Measurements from ENCODE around the gene OGG1.

The OGG1 gene

DNA sequence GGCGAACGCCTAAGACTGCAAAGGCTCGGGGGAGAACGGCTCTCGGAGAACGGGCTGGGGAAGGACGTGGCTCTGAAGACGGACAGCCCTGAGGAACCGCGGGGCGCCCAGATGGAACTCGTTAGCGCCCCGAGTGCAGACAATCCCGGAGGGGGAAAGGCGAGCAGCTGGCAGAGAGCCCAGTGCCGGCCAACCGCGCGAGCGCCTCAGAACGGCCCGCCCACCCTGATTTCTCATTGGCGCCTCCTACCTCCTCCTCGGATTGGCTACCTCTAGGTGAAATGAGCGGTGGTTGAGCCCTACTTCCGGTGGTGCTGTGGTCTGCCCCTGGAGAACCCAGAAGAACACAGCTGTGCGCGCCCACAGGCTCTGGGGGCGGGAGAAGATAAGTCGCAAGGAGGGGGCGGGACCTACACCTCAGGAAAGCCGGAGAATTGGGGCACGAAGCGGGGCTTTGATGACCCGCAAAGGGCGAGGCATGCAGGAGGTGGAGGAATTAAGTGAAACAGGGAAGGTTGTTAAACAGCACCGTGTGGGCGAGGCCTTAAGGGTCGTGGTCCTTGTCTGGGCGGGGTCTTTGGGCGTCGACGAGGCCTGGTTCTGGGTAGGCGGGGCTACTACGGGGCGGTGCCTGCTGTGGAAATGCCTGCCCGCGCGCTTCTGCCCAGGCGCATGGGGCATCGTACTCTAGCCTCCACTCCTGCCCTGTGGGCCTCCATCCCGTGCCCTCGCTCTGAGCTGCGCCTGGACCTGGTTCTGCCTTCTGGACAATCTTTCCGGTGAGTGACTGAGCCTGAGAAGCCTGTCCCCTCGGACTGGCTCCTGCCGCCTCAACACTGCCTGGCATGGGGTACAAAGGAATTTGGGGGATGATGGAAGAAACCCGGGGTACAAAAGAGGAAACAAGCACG, at the start of gene OGG1:
TSS of gene OGG1 (plus strand) at position 308 of the 911 bp plus-strand sequence. CDS start at position 643, 335 bp downstream.
- peak; percentile 95 for DNase-seq

DNA sequence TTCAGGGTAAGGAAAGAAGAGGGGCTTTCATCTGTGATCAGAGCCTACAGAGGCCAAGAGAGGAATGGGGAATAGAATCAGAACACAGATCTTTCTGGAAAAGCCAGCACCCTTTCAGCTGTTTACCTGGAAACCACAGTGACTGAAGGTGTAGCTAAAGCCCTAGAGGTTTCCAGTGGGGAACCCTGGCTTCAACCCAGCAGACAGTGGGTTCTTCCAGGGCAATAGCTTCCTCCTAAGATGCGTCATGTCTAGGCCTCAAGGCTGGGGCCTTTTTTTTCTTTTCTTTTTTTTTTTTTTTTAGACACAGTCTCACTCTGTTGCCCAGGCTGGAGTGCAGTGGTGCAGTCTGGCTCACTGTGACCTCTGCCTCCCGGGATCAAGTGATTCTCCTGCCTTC, 49.2 kb upstream of the OGG1 start:
- no peak for DNase-seq

DNA sequence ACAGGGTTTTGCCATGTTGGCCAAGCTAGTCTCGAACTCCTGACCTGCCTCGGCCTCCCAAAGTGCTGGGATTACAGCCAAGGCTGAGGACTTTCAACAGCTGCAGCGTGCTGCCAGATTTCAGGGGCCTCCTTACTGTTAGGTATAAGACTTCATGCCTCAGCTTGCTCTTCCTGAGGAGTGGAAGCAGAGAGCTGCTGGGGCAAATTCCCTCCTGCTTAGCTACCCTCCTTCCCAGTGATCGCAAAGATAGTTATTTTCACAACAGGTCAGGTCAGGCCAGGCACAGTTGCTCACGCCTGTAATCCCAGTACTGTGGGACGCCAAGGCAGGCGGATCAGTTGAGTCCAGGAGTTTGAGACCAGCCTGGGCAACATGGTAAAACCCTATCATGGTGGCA, 48.7 kb upstream of the OGG1 start:
- DNase-seq: no peak

DNA sequence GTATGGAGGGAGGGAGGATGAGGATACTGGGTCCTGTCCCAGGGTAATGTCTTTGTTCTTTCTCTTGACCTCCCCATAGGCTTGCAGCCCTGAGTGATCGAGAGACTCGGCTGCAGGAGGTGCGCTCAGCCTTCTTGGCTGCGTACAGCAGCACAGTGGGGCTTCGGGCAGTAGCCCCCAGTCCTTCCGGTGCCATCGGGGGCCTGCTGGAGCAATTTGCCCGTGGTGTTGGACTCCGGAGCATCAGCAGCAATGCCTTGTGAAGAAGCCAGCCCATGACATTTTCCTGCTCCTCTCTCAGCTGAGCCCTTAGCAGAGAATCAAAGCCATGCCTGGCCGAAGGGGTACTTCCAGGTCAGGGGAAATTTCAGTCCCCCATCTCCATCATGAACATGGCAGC, 48.0 kb upstream of the OGG1 start:
- DNase-seq: no peak

DNA sequence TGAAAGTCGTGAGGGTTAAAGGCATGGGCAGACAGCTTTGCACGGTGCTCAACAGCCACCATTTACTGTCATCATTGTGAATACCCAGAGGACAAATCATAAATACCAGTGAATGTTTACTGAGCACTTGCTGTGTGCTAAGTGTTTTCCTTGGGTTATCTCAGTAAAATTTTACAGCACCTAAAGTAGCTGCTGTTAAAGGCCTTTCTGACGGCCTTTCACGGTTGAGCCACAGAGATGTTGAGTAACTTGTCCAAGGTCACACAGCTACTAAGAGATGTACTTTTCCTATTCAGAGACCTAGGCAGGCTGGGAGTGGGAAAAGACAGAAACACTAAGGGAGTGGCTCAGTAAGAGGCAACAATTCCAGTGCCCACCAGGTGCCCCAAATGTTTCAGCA, 46.5 kb upstream of the OGG1 start:
- no peak for DNase-seq

DNA sequence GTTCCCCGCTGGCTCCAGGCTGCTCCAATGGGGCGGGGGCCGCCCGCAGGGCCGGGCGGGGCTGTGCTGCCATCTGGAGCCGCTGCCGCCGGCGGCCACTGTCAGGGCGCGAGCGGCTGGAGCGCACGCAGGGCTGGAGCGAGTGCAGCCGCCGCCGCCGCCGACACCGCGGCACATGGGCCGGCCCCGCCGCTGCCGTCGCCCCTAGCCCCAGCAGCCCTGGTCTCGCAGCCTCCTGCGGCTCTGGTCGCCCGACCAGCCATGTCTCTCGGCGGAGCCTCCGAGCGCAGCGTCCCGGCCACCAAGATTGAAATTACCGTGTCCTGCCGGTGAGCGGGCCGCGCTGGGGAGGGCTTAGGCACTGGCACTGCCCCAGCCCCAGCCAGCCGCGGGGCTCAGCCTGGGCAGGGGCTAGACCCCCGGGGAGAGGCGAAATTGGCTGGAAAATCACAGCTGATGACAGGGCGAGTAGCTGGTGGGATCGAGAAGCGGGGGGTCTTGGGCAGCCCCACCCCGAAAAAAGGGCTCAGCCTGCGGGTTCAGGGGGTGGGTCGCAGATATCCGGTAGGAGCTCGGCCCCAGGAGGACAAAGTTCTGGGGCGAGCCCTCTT, 45.9 kb upstream of the OGG1 start, which contains the start of gene CPNE9:
TSS of gene CPNE9 (plus strand) at position 98 of the 611 bp plus-strand sequence. CDS start at position 262, 164 bp downstream.
- DNase-seq: no peak

DNA sequence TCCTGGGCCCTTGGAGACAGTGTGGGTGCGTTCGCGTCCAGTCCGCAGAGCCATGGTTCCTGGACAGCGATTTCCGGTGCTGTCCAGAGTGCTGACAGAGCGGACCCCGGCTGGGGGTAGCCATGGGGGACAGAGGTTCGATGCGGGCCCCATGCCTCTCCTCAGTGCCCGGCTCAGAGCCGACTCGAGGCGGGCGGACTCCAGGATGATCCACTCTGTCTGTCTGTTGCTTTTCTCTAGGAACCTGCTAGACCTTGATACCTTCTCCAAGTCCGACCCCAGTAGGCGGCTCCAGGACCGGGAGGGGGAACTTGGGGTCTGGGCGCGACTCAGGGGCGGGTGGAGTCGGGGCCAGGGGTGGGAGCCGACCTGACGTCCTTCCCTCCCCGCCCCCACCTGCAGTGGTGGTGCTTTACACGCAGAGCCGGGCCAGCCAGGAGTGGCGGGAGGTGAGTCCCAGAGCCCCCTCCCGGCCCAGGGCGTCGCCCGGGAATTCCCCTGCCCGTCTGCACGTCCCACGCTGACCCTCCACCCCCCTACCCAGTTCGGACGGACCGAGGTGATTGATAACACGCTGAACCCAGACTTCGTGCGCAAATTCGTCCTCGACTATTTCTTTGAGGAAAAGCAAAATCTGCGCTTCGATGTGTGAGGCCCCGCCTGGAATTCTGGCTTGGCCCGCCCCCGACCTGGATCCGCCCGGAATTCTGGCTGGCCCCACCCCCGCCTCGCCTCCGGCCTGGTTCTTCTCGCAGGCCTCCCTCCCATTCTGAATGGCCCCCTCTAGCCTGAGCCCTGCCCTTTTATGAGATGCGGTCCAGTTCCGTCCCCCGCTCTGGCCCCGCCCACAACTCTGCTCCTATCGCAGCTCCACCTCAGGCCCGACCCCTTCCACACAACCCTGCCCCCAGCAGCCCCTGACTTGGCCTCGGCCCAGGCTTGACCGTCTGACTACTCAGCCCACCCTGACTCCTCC, 45.1 kb upstream of the OGG1 start:
- no peak for DNase-seq

DNA sequence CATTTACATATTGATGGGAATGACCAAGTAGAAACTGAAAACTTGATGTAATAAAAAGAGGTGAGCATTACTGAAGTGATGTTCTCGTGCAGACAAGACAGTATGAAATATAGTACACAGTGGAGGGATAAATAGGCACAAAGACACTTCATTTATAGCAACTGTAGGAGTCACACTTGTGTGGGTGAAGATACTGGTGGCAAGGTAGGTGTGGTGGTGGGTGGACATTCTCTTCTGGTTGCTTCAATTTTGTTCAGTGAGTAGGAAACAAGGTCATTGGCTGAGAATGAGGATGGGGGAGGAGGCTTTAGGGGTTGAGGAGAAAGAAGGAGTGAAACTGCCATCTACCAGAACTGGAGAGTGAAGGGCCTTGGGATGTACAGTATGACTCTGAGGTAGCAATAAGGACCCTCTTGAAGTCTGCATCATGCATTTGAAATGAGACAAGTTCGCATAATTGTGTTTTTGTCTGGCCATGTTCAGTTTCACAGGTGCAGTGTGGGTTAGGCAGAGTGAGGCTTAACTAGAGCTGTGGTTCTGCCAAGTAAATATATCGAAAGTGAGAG, 39.5 kb upstream of the OGG1 start:
- no peak for DNase-seq

DNA sequence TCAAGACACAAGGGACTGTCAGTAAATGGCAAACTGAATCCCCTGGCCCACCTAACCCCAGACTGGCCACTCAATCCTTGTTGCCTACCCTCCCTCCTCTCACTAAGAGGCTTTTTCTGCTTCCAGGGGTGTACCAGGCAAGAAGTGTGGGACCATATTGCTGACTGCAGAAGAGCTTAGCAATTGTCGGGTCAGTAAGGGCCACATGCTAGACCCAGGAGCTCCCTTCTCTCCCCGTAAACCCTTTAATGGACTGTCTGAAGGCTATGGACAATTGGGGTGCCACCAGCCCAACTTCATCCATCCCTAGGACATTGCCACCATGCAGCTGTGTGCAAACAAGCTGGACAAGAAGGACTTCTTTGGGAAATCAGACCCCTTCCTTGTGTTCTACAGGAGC, 37.3 kb upstream of the OGG1 start:
- no peak for DNase-seq

DNA sequence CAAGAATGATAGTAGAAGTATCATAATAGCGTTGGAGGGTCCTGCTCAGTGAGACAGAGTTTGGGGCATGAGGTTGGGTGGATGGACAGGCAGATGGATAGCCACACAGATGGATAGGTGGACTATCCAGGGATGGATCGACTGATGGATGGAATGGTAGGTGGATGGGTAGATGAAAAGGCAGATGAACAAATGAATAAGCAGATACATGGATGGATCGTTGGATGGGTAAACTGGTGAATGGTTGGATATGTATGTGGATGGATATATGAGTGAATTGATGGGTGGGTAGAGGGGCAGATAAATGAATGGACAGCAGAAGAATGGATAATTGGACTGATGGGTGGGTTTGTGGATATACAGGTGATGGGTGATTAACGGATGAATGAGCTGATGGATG, 36.6 kb upstream of the OGG1 start:
- DNase-seq: no peak

DNA sequence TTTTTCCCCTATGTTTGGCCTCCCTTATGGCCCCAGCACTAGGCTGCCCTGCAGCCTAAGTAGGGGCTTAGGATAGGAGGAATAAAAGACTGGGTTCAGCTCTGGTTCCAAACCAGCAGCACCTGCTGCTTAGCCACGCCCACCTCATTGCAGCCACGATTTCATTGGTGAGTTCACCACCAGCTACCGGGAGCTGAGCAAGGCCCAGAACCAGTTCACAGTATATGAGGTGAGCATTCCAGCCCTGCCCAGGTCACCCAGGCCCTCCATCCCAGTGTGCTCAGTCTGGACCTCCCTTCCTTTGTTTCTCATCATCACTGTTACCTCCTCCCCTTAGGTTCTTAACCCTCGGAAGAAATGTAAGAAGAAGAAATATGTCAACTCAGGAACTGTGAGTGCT, 34.6 kb upstream of the OGG1 start:
- DNase-seq: no peak

DNA sequence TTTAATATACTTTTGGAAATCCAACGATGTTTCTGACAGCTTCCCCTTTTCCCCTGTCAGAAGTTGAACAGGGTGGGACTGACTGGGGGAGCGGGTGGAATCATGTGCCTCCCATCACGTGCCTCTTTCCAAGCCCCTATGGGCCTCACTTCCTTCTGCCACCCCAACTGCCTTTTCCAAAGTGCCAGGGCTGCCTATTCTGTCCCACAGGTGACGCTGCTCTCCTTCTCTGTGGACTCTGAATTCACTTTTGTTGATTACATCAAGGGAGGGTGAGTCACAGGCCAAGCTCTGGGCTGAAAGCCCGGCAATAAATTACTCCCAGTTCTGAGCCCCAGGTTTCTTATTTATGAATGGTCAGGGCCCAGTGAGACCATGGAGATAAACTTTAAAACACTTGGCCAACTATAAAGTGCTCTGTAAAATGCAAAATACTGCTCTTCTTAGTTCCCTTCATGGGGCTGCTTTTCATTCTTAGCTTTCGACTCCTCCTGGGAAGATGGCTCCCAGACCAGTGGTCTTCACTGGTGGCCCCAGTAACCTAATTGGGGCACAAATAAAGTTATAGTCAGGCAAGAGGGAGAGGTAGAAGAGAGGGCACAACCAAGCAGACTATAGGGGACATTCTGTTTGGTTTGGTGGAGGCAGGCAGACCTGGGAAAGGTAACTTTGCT, 33.9 kb upstream of the OGG1 start:
- no peak for DNase-seq

DNA sequence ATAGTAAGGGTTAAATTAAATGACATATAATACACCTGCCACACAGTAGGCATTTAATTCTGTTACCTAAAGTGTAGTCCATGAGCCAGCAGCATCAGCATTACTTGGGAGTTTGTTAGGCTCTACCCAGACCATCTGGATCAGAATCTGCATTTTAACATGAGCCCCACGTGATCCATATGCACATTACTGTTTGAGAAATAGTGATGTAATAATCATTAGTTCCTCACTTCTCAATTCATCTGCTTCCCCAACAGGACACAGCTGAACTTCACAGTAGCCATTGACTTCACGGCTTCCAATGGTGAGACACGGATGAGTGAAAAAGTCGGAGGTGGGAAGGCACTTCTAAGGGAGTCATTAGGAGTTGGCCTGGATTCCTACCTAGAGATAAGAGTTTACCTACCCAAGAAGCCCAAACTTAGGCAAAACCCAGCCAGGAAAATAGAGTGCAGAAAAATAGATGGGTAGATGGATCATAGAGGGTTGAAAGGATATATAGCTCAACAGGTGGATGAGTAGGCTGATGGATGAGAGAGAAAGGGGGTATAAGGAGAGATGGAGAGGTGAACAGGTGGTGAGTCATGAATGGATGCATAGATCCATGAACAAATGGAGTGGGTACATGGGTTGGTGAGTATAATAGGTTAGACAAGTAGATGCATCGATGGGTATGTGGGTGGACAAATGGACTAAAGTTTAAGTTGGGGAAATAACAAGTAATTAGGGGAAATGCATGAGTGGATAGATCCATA, 32.8 kb upstream of the OGG1 start:
- DNase-seq: no peak

DNA sequence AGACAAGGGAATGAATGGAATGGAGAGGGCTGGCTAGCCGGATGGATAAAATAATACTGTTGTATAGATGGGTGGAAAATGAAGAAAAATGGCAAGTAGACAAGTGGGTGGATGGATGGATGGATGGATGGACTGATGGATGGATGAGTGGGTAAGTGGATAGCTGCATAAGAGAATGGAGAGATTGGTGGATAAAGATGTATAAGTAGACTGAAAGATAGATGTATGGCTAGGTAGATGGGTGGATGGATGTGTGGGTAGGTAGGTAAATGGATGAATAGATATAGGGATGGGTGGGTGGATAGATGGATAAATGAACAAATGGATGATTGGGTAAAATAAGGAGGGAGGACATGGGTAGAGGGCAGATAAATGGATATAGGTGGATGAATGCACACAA, 32.2 kb upstream of the OGG1 start:
- no peak for DNase-seq

DNA sequence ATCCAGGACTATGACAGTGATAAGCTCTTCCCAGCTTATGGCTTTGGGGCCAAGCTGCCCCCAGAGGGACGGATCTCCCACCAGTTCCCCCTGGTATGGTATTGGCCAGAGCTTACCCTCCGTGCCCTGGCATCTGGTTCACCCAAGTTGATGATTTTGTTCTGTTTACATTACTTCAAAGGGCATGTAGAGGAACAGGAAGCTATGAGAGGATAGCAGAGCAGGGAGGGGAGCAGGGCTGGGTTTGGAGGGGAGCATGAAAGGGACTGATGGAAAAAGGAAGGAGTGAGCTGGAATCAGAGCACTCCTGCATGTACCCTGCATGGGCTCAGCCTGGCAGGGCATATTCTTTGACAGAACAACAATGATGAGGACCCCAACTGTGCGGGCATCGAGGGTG, 31.6 kb upstream of the OGG1 start:
- no peak for DNase-seq

DNA sequence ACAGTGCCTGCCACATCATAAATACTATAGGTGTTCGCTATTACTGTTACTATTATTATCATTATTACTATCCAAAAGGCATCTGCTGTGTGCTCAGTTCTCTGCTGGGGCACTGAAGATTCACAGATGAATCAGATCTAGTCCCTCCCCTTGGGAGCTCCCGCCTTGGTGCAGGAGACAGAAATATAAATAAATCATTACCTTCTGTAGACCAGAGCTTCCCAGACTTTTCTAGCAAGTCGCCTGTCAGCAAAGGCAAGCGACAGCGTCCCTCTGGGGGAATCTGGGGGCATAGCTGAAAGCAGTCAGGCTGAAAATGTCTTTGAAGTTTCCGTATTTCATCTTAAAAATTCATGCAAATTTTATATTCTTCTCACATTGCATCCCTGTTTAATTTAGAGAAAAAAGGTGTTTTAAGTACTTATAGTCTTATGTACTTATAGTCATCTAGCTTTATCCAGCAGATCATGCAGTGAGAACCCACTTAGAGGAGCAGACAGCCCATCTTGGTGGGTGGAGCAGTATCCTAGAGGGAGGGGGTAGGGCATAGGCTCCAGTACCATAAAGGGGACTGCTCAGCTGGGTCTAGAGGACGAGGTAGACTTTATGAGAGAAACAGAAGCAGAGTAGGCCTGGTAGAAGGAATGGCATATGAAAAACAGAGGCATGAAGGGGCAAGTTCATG, 28.6 kb upstream of the OGG1 start:
- DNase-seq: no peak

DNA sequence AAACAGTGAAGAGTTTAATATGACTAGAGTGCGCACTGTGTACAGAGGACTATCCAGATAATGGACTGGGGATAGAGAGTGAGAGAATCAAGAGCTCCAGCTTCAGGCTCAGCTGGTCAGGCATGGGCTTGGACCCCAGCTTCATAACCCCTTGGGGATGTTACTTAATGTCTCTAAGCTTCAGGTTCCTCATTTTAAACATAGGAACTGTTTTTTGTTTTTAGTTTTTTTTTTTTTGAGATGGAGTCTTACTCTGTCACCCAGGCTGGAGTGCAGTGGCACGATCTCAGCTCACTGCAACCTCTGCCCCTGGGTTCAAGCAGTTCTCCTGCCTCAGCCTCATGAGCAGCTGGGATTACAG, 28.1 kb upstream of the OGG1 start:
- DNase-seq: no peak

DNA sequence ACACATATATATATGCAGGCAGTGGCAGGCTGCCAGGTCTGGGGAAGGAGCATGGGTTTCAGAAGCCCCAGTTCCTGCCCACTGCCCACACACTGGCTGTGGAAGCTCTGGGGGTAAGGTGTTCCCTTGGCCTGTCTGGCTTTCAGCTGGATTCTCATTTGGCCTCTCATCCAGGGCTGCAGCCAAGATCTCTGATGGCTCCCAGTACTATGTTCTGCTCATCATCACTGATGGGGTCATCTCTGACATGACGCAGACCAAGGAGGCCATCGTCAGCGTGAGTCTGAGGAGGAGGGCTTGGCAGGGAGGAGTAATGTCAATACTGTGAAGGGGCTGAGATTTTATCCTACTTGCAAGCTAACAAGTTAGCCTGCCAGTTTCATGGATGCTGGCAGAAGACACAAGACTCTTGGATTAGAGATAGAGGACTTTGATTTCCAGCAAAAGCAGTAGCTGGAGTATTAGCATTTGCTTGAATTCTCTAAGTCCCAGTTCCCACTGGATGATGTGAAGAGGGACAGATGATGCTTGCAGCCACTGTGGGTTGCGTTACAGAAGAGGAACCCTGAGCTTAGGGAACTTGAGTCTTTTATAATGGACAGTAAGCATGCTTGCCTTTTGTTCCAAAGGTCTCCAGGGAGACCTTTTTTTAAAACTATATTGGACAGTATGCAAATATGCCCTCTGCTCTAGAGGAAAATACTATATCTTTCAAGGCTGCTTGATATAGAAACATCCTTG, 23.8 kb upstream of the OGG1 start:
- DNase-seq: no peak

DNA sequence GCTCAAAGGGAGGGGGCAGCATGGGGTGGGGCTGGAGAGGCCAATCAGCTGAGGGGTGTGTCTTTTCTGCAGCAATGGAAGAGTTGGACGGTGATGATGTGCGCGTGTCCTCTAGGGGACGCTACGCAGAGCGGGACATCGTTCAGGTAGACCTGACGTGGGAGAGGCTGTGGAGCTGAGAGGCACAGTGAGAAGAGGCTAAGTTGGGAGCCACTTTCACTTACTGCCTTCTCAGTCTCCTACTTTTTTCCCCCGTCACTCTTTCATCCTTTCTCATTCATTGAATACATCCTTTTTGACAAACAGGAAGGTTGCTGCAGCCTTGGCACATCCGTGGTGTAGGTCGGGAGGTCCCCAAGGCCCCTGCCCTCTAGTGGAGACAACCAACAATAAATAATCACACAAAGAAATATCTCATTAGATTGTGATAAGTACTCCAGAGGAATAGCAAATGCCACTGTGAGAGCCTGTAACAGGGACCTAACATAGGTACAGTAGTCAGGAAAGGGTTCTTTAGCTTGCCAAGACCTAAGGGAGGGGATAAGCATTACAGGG, 22.6 kb upstream of the OGG1 start:
- DNase-seq: no peak

DNA sequence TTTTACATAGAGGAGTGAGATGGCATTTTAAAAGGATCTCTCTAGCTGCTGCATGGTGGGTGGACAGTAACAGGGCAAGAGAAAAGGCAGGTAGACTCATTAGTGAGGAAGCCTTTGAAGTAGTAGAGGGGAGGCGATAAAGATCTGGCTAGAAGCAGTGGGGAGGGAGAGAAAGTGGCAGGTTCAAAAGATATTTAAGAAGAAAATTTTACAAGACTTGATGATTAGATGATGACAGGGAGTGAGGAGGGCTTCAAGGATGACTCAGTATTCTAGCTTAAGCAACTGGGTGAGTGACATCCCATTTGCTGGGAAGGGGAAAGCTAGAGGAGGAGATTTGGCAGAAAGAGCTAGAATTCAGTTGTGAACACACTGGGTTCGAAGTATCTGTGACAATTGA, 22.0 kb upstream of the OGG1 start:
- DNase-seq: no peak

Measured in NCI-H1092 treated with DMSO at 0.1 percent for 48 hours (cell line).